Adipose tissue (tissue), 3 donors: Measurements from ENCODE around the gene PDS5B. TPM values are rescaled to one million over a fixed set of nuclear protein-coding genes. Genes with fewer than 3 reads are reported as not detected.
A peak's percentile ranks its signal among the peaks of the same experiment; 100 is the strongest.
"Not testable (repeated sequence)": the region's sequence is repeated elsewhere in the genome, so short reads cannot be mapped to it uniquely, and the experiment has no call there.

Source experiments
- H3K27ac ChIP-seq: one replicate; pipeline ENCODE4 v1.5.1; 2013; ENCODE audit warnings: low read depth, low read length
- WGBS, 3 donors: extraction: QIAGEN DNeasy Blood & Tissue Kit; methylation state at CpG; one replicate each; pipeline ENCODE4 v1.1.7; 2013; 5-methylcytosine and 5-hydroxymethylcytosine counted together
- polyA plus RNA-seq, 3 donors: library from polyadenylated mRNA; stranded (reverse); fragments of 200-250 nt; gene quantifications; one replicate each; pipeline ENCODE4 v1.2.3, GENCODE V29; 2013
- donor health status: healthy with polysubstance abuse.
- donor health status: Bipolar disorder and iron deficiency.
- donor health status: healthy.

The PDS5B gene
- 10 to 100 TPM in 1 of 3 donors, 1 to 10 TPM in 2; 3.9 to 10.3 (median 6.8) TPM for polyA plus RNA-seq

GRCh38 chr13:32586080-32586900 lies at the start of gene PDS5B:
Gene PDS5B (plus strand): TSS chr13:32586452. CDS start chr13:32648773, 62,321 bp downstream.
- WGBS, 3 donors: 0 to 1% (median 1%) methylated on average over 72 to 97 of the region's 97 CpGs
- no peak within 1 kb of the TSS for H3K27ac ChIP-seq

- WGBS, 3 donors: 24 to 30% (median 28%) methylated on average over 21 to 22 of the region's 22 CpGs
- H3K27ac ChIP-seq: peak overlapping the region; percentile 45
These were observed 48.6 kb upstream of the PDS5B start for GRCh38 chr13:32537580-32538142.

GRCh38 chr13:32538143-32538620 lies 48.1 kb upstream of the PDS5B start:
- WGBS, 3 donors: 0% methylated on average over 23 of the region's 23 CpGs
- H3K27ac ChIP-seq: peak overlapping the region; percentile 45

- WGBS, 3 donors: 1 to 2% (median 1%) methylated on average over 32 of the region's 32 CpGs
- H3K27ac ChIP-seq: peak within 1 kb of the TSS; percentile 45
These were observed 47.5 kb upstream of the PDS5B start, which contains the start of gene N4BP2L2 for GRCh38 chr13:32538621-32539246. Gene N4BP2L2 (minus strand): TSS chr13:32538795. CDS start chr13:32537027, 1,768 bp downstream.

- H3K27ac ChIP-seq: no peak overlapping the region
- 79 to 86% (median 83%) methylated on average over 2 of the region's 2 CpGs for WGBS, 3 donors
These were observed 44.0 kb upstream of the PDS5B start for GRCh38 chr13:32542221-32542620.

- H3K27ac ChIP-seq: no peak overlapping the region
- WGBS, 3 donors: 92 to 97% (median 95%) methylated on average over 2 of the region's 2 CpGs
These were observed 41.2 kb upstream of the PDS5B start for GRCh38 chr13:32545083-32545482.

GRCh38 chr13:32548837-32549236 lies 37.4 kb upstream of the PDS5B start:
- WGBS, 3 donors: 21 to 51% (median 23%) methylated on average over 2 of the region's 2 CpGs
- no peak overlapping the region for H3K27ac ChIP-seq

- no peak overlapping the region for H3K27ac ChIP-seq
- 52 to 91% (median 90%) methylated on average over 3 of the region's 3 CpGs for WGBS, 3 donors
These were observed 36.5 kb upstream of the PDS5B start for GRCh38 chr13:32549788-32550187.

GRCh38 chr13:32553720-32554119 lies 32.5 kb upstream of the PDS5B start:
- no peak overlapping the region for H3K27ac ChIP-seq
- WGBS, 3 donors: 80 to 94% (median 94%) methylated on average over 1 of the region's 1 CpG

- 94 to 98% (median 98%) methylated on average over 2 of the region's 2 CpGs for WGBS, 3 donors
- H3K27ac ChIP-seq: no peak overlapping the region
These were observed 30.6 kb upstream of the PDS5B start for GRCh38 chr13:32555613-32556012.

- 96 to 100% (median 96%) methylated on average over 1 of the region's 1 CpG for WGBS, 3 donors
- not testable (repeated sequence) for H3K27ac ChIP-seq
These were observed 25.4 kb upstream of the PDS5B start for GRCh38 chr13:32560842-32561241.

GRCh38 chr13:32575687-32576086 lies 10.6 kb upstream of the PDS5B start:
- 68 to 89% (median 85%) methylated on average over 3 to 4 of the region's 4 CpGs for WGBS, 3 donors
- not testable (repeated sequence) for H3K27ac ChIP-seq

- H3K27ac ChIP-seq: no peak overlapping the region
- WGBS, 3 donors: 96 to 97% (median 97%) methylated on average over 3 of the region's 3 CpGs
These were observed 9.2 kb upstream of the PDS5B start for GRCh38 chr13:32577032-32577431.

GRCh38 chr13:32581177-32581786 lies 5.0 kb upstream of the PDS5B start:
- 53 to 63% (median 58%) methylated on average over 3 of the region's 3 CpGs for WGBS, 3 donors
- no peak overlapping the region for H3K27ac ChIP-seq

GRCh38 chr13:32582281-32582680 lies 4.0 kb upstream of the PDS5B start:
- no peak overlapping the region for H3K27ac ChIP-seq
- 69 to 79% (median 69%) methylated on average over 2 of the region's 2 CpGs for WGBS, 3 donors

GRCh38 chr13:32582991-32583390 lies 3.3 kb upstream of the PDS5B start:
- H3K27ac ChIP-seq: no peak overlapping the region
- 82 to 94% (median 91%) methylated on average over 2 of the region's 2 CpGs for WGBS, 3 donors

- no peak overlapping the region for H3K27ac ChIP-seq
- 7 to 13% (median 8%) methylated on average over 8 of the region's 8 CpGs for WGBS, 3 donors
These were observed 637 bp upstream of the PDS5B start for GRCh38 chr13:32585550-32586079.

- WGBS, 3 donors: 0 to 1% (median 1%) methylated on average over 39 to 73 of the region's 74 CpGs
- no peak overlapping the region for H3K27ac ChIP-seq
These were observed 959 bp downstream of the PDS5B start for GRCh38 chr13:32587011-32587810.
